Epithelial cell of alveolus of lung (primary cell): ENCODE data around the gene TOM1L2. TPM values are rescaled to one million over a fixed set of nuclear protein-coding genes. Genes with fewer than 3 reads are reported as not detected.

Experiments used
- total RNA-seq: library from RNA; depleted of rRNA; stranded (reverse); fragments of >200 nt; gene quantifications from 2 replicates; pipeline ENCODE4 v1.2.1, GENCODE V29; 2015

The TOM1L2 gene
- total RNA-seq: 15.6 and 21.5 TPM in 2 replicates

GRCh38 chr17:17972126-17972951 lies at the start of gene TOM1L2, which contains the start of gene DRC3:
TOM1L2 (minus strand) TSS chr17:17972400; CDS start chr17:17972313, 87 bp downstream.
DRC3 (plus strand) TSS chr17:17972862; CDS start chr17:17977599, 4,737 bp downstream.

GRCh38 chr17:17836818-17837379 lies 135.3 kb downstream of the TOM1L2 start, which contains the start of gene SREBF1:
SREBF1 (minus strand) TSS chr17:17836986; CDS start chr17:17836817, 169 bp downstream.

Other genes with a start within 250 kb of the TOM1L2 start
- gene SREBF1, start 135.4 kb downstream of the TOM1L2 start, total RNA-seq: 79.2 and 113 TPM in 2 replicates
- gene DRC3, start 462 bp upstream of the TOM1L2 start, total RNA-seq: 0.40 and 1.4 TPM in 2 replicates
- 9.4 and 17.6 TPM in 2 replicates for gene ATPAF2, start 66.8 kb upstream of the TOM1L2 start, total RNA-seq
- gene GID4, start 67.0 kb upstream of the TOM1L2 start, total RNA-seq: 7.8 and 16.8 TPM in 2 replicates
- gene DRG2, start 115.5 kb upstream of the TOM1L2 start, total RNA-seq: 37.8 and 44.0 TPM in 2 replicates
- 0.26 and 1.6 TPM in 2 replicates for gene MYO15A, start 136.4 kb upstream of the TOM1L2 start, total RNA-seq
- 95.8 and 104 TPM in 2 replicates for gene ALKBH5, start 211.4 kb upstream of the TOM1L2 start, total RNA-seq